ENCODE results near the gene RAB20. TPM values are rescaled to one million over a fixed set of nuclear protein-coding genes. Genes with fewer than 3 reads are reported as not detected.

Gene RAB20
- total RNA-seq, 1 experiment from 2014 or later: 14.3 TPM

GRCh38 chr13:110561344-110562035 is at the start of gene RAB20 (continued):
- no peak for TF ChIP-seq USF2 (CRISPR knock-in tag; IDR thresholded peaks at IDR 0.05)
- no peak; the same call in 1 of the 2 replicates for TF ChIP-seq ZNF281 (CRISPR knock-in tag; IDR thresholded peaks at IDR 0.05)

GRCh38 chr13:110610955-110611595 is 49.6 kb upstream of the RAB20 start:
- H3K4me1 Mint-ChIP-seq: peaks cover 19% of the 10 kb centered on the region
- no peak for DNase-seq (ENCODE audit: low spot score)
- H3K9me3 Mint-ChIP-seq: peaks cover 20% of the 10 kb centered on the region
- CTCF ChIA-PET: interaction anchor here (1.4 kb wide), 1 partner anchor 155 kb away, joined by 3 read pairs; no protein-coding TSS in a partner anchor
- no peak overlapping the region for H3K4me3 Mint-ChIP-seq
- peaks cover 11% of the 10 kb centered on the region for H3K36me3 Mint-ChIP-seq
- POLR2A ChIA-PET: no interaction called here
- H3K27me3 Mint-ChIP-seq (ENCODE audit: low read depth): peaks cover 26% of the 10 kb centered on the region
- ATAC-seq: no peak
- TF ChIP-seq CREB1 (CRISPR knock-in tag; IDR thresholded peaks at IDR 0.05) (no peak), MLX (CRISPR knock-in tag; IDR thresholded peaks at IDR 0.05) (no peak), ATF3 (CRISPR knock-in tag; conservative IDR thresholded peaks at IDR 0.05) (no peak), ZSCAN18 (CRISPR knock-in tag; IDR thresholded peaks at IDR 0.05) (no peak), ETV6 (CRISPR knock-in tag; IDR thresholded peaks at IDR 0.05) (no peak), USF1 (CRISPR knock-in tag; IDR thresholded peaks at IDR 0.05) (no peak), ARID4B (CRISPR knock-in tag; IDR thresholded peaks at IDR 0.05; ENCODE audit: borderline replicate concordance) (no peak), EMX1 (CRISPR knock-in tag; IDR thresholded peaks at IDR 0.05) (no peak), ZBTB21 (CRISPR knock-in tag; IDR thresholded peaks at IDR 0.05; ENCODE audit: borderline replicate concordance) (no peak), TEAD1 (CRISPR knock-in tag; IDR thresholded peaks at IDR 0.05) (no peak), ZNF423 (CRISPR knock-in tag; IDR thresholded peaks at IDR 0.05) (no peak), FOXK1 (CRISPR knock-in tag; IDR thresholded peaks at IDR 0.05) (no peak), RORB (CRISPR knock-in tag; IDR thresholded peaks at IDR 0.05) (no peak)
- H3K27ac Mint-ChIP-seq: no peak overlapping the region
